Metanephros (tissue), 2 donors: ENCODE data around the gene RAPGEF1. TPM values are rescaled to one million over a fixed set of nuclear protein-coding genes. Genes with fewer than 3 reads are reported as not detected.

Experiments used
- small RNA-seq: library from RNA; depleted of rRNA; stranded (forward); fragments of <200 nt; gene quantifications from one replicate; pipeline ENCODE3, GENCODE V24; 2014; ENCODE audit warnings: low replicate concordance
- total RNA-seq: library from RNA; depleted of rRNA; stranded (reverse); fragments of >200 nt; gene quantifications from one replicate; pipeline ENCODE4 v1.2.3, GENCODE V29; 2014

Gene RAPGEF1, protein sequence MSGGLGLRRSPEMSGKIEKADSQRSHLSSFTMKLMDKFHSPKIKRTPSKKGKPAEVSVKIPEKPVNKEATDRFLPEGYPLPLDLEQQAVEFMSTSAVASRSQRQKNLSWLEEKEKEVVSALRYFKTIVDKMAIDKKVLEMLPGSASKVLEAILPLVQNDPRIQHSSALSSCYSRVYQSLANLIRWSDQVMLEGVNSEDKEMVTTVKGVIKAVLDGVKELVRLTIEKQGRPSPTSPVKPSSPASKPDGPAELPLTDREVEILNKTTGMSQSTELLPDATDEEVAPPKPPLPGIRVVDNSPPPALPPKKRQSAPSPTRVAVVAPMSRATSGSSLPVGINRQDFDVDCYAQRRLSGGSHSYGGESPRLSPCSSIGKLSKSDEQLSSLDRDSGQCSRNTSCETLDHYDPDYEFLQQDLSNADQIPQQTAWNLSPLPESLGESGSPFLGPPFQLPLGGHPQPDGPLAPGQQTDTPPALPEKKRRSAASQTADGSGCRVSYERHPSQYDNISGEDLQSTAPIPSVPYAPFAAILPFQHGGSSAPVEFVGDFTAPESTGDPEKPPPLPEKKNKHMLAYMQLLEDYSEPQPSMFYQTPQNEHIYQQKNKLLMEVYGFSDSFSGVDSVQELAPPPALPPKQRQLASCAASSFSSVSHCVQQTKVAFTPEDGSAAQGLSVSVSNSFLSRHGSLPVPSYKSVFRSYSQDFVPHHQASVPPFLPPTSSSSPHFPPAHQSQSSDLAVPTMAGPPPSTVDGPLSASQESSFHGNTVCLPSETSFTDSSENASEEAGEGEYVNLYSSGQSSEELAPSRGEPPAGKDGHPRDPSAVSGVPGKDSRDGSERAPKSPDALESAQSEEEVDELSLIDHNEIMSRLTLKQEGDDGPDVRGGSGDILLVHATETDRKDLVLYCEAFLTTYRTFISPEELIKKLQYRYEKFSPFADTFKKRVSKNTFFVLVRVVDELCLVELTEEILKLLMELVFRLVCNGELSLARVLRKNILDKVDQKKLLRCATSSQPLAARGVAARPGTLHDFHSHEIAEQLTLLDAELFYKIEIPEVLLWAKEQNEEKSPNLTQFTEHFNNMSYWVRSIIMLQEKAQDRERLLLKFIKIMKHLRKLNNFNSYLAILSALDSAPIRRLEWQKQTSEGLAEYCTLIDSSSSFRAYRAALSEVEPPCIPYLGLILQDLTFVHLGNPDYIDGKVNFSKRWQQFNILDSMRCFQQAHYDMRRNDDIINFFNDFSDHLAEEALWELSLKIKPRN (N-terminal part only)
- 36.5 TPM for total RNA-seq

DNA sequence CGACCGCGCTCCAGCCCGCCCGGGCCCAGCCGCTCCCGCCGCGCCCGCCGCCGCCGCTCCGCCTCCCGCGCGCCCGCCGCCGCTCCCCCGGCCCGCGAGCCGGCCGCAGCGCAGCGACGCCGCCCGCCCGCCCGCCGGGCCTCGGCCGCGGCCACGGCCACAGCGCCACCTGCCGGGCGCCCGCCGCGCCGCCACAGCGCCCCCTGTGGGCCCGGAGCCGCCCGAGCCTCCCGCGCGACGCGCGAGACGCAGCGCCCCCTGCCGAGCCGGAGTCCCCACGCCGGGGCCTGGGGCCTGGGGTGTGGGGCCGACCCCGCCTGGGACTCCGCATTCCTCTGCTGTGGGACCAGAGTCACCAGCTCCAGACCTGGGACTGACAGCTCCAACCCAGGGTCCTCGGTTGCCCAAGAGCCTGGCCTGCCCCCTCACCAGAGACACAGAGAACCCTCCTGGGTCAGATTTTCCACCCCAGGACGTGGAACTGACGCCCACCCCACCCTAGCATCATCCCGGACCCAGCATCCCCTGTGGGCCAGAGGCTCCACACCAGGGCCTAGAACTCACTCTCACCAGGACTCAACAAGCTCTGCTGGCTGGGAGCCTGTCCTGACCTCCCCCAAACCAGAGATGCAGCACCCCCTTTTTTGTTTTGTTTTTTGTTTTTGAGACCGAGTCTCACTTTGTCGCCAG is at the start of gene RAPGEF1:
TSS of gene RAPGEF1 (minus strand) at position 118 of the 690 bp plus-strand sequence. CDS start 246 bp downstream, outside the sequence.

DNA sequence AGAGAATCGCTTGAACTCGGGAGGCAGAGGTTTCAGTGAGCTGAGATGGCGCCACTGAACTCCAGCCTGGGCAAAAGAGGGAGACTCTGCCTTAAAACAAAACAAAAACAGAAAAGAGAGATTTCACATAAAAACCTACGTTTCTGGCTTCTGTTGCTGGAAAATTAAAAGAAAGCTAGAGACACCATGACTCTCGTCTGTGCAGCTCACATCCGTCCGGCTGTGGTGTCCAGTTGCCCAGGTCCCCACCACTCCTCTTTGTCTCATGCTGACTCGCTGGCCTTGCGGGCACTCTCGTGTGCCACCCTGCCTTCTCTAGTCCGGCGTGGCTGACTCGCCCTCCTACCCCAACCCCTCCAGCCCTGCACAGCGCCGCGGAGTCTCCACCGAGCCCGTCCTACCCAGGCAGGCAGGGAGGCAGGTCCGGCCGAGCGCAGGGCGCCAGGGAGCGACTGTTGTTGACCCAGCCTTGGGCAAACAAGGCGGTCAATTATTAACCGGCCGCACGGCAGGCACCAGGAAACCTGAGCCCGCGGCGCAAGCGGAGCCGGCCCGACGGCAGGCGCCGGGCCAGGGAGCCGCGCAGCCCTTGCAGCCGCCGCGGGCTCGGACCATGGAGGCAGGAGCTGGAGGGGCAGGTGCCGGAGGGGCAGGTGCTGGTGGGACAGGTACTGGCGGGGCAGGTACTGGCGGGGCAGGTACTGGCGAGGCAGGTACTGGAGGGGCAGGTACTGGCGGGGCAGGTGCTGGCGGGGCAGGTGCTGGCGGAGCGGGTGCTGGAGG is 194.7 kb downstream of the RAPGEF1 start, which contains the start of gene PRRT1B:
TSS of gene PRRT1B (plus strand) at position 521 of the 783 bp plus-strand sequence. CDS start at position 614, 93 bp downstream.

GRCh38 chr9:131530920-131531832 is 208.7 kb downstream of the RAPGEF1 start, which contains the start of gene UCK1:
UCK1 (minus strand) TSS chr9:131531263; CDS start chr9:131531174, 89 bp downstream.

Small RNA genes within 50 kb of the gene (small RNA-seq; reads per million reads assigned to genes)
- not detected for gene EIF4A1P3
- gene RF00272 = not detected
- not detected for gene RN7SL328P

Other genes starting within 250 kb of the RAPGEF1 start
- 35.9 TPM for gene POMT1, start 237.2 kb downstream of the RAPGEF1 start, total RNA-seq
- 26.9 TPM for gene UCK1, start 208.8 kb downstream of the RAPGEF1 start, total RNA-seq
- gene PRRT1B, start 194.6 kb downstream of the RAPGEF1 start, total RNA-seq = 0.93 TPM